Transverse colon (tissue), 3 donors: ENCODE data around the gene LRRC23.
A peak's percentile ranks its signal among the peaks of the same experiment; 100 is the strongest.

ENCODE experiments used
- CTCF ChIP-seq, 5 experiments: fragments of 200-600 bp in 3 of 5; fragments of 450-650 bp in 2 of 5; sonication (generic) in 3 of 5; IDR thresholded peaks; 1 replicate in 2 of 5; 2 replicates in 3 of 5; pipeline ENCODE4 v1.5.1; 2016 to 2017; ENCODE audit warnings: antibody characterized with exemption in 5 of 5, inconsistent platforms in 3 of 5, mild to moderate bottlenecking in 2 of 5, moderate library complexity in 1 of 5
- POLR2A ChIP-seq: fragments of 450-650 bp; IDR thresholded peaks from one replicate; pipeline ENCODE4 v1.6.1; 2016; ENCODE audit warnings: antibody characterized with exemption, mild to moderate bottlenecking, moderate library complexity

- TF ChIP-seq CTCF (IDR thresholded peaks at IDR 0.05) (no peak), POLR2A (peak; percentile 43)
These were observed 4.6 kb upstream of the LRRC23 start for GRCh38 chr12:6899837-6900519.
